WTC11 (cell line): Measurements from ENCODE around the gene VEPH1. TPM values are rescaled to one million over a fixed set of nuclear protein-coding genes. Genes with fewer than 3 reads are reported as not detected.

Source experiments
- ATAC-seq: fragments of 200-7000 bp; cut with Tn5 transposase; 2 replicates; pipeline ENCODE4 v1.10.0; 2021; ENCODE audit warnings: mild to moderate bottlenecking, moderate library complexity
- CTCF ChIA-PET: fragments of 300-600 bp; sonication (Branson Sonifier 250); formaldehyde crosslinking; loops from one replicate; lab custom pipeline; 2021; ENCODE audit warnings: antibody characterized with exemption; lab: Charles Lee
- POLR2A ChIA-PET: fragments of 350-600 bp; sonication (Branson Sonifier 250); formaldehyde crosslinking; loops from one replicate; lab custom pipeline; 2021; ENCODE audit warnings: antibody characterized with exemption; lab: Charles Lee
- DNase-seq: peaks from one replicate; pipeline ENCODE4 v3.0.0; 2021; ENCODE audit warnings: low spot score
- H3K27ac Mint-ChIP-seq: 2 replicates; pipeline ENCODE4 v1.8.0; 2021; ENCODE audit warnings: mixed read lengths
- H3K27me3 Mint-ChIP-seq: 2 replicates; pipeline ENCODE4 v1.8.0; 2021; ENCODE audit warnings: low read depth, mild to moderate bottlenecking, moderate library complexity, mixed read lengths
- H3K36me3 Mint-ChIP-seq: 2 replicates; pipeline ENCODE4 v1.8.0; 2021; ENCODE audit warnings: mixed read lengths
- H3K4me1 Mint-ChIP-seq: 2 replicates; pipeline ENCODE4 v1.8.0; 2022; ENCODE audit warnings: mixed read lengths
- H3K4me3 Mint-ChIP-seq: 2 replicates; pipeline ENCODE4 v1.8.0; 2021; ENCODE audit warnings: mild to moderate bottlenecking, moderate library complexity, mixed read lengths
- H3K9me3 Mint-ChIP-seq: 2 replicates; pipeline ENCODE4 v1.8.0; 2021; ENCODE audit warnings: mixed read lengths
- CBFB ChIP-seq: sonication (generic); formaldehyde crosslinking; IDR thresholded peaks from 2 replicates; pipeline ENCODE4 v1.8.1; 2022; ENCODE audit warnings: mild to moderate bottlenecking, low read depth, missing genetic modification reagents
- CTCF ChIP-seq: fragments of 200-600 bp; IDR thresholded peaks from 2 replicates; pipeline ENCODE4 v1.8.0; 2022; ENCODE audit warnings: antibody characterized with exemption
- FOXP1 ChIP-seq: sonication (generic); formaldehyde crosslinking; IDR thresholded peaks from 2 replicates; pipeline ENCODE4 v1.8.0; 2022; ENCODE audit warnings: missing genetic modification reagents, mild to moderate bottlenecking, moderate library complexity, borderline replicate concordance
- GRHL2 ChIP-seq: fragments of 250-450 bp; sonication (Bioruptor Pico); IDR thresholded peaks from 2 replicates; pipeline ENCODE4 v1.8.0; 2022; ENCODE audit warnings: mild to moderate bottlenecking, moderate library complexity; ENCODE audit not compliant: insufficient replicate concordance, severe bottlenecking
- MYBL2 ChIP-seq: sonication (generic); formaldehyde crosslinking; IDR thresholded peaks from 2 replicates; pipeline ENCODE4 v1.8.1; 2023; ENCODE audit warnings: mild to moderate bottlenecking, moderate library complexity, missing genetic modification reagents
- NFATC4 ChIP-seq: fragments of 250-450 bp; sonication (Bioruptor Pico); IDR thresholded peaks from 2 replicates; pipeline ENCODE4 v1.9.0; 2021; ENCODE audit warnings: mild to moderate bottlenecking
- NFE2L1 ChIP-seq: sonication (generic); formaldehyde crosslinking; IDR thresholded peaks from 2 replicates; pipeline ENCODE4 v1.8.1; 2023; ENCODE audit warnings: missing genetic modification reagents
- NR2C2 ChIP-seq: sonication (generic); formaldehyde crosslinking; IDR thresholded peaks from 2 replicates; pipeline ENCODE4 v1.8.0; 2022; ENCODE audit warnings: mild to moderate bottlenecking, missing genetic modification reagents
- PRRX2 ChIP-seq: fragments of 250-450 bp; sonication (Bioruptor Pico); IDR thresholded peaks from 2 replicates; pipeline ENCODE4 v1.8.0; 2021; ENCODE audit warnings: mild to moderate bottlenecking
- TCF7 ChIP-seq: sonication (generic); formaldehyde crosslinking; IDR thresholded peaks from 2 replicates; pipeline ENCODE4 v1.8.0; 2022; ENCODE audit warnings: mild to moderate bottlenecking, low read depth, missing genetic modification reagents, moderate library complexity
- ZNF121 ChIP-seq: sonication (generic); formaldehyde crosslinking; IDR thresholded peaks from 2 replicates; pipeline ENCODE4 v1.8.0; 2023; ENCODE audit warnings: missing genetic modification reagents
- ZNF416 ChIP-seq: fragments of 250-450 bp; sonication (Bioruptor Pico); IDR thresholded peaks from 2 replicates; pipeline ENCODE4 v1.9.0; 2021; ENCODE audit warnings: mild to moderate bottlenecking, inconsistent platforms
- total RNA-seq: library from RNA; stranded (reverse); gene quantifications from 3 replicates; pipeline ENCODE4 v1.2.3, GENCODE V29; 2021
- TF ChIP-seq, protein P1 (sequence below): sonication (generic); formaldehyde crosslinking; IDR thresholded peaks from 2 replicates; pipeline ENCODE4 v1.8.0; 2022; ENCODE audit warnings: mild to moderate bottlenecking, missing genetic modification reagents
- TF ChIP-seq, protein P2 (sequence below): sonication (generic); formaldehyde crosslinking; conservative IDR thresholded peaks from 2 replicates; pipeline ENCODE4 v1.8.1; 2023; ENCODE audit warnings: mild to moderate bottlenecking, low read depth, missing genetic modification reagents, moderate library complexity

VEPH1 gene
- total RNA-seq, 1 experiment from 2014 or later: 10.8 TPM

DNA sequence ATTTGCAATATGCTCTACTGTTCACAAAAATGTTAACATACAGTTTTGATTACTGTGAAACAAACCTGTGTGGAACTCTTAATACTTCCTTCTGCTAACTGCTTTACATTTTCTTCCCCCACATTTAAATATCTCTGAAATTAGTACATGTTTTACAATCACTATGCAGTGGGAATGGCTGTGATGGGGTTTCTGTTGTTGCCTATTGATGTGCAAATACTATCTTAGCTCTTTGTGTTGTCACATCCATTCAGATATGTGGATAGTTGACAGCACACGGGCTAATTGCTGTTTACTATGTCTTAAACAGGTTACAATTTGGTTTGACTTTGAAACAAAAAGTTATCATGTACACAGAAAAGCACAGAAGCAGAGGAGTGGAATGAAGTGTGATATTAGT is 247.4 kb downstream of the VEPH1 start:
- Mint-ChIP-seq H3K4me3 (no peak overlapping the region), H3K27me3 (no peaks in the 10 kb centered on the region), H3K4me1 (peaks cover 38% of the 10 kb centered on the region), H3K36me3 (no peaks in the 10 kb centered on the region), H3K9me3 (no peaks in the 10 kb centered on the region; the same call in none of the 2 replicates), H3K27ac (no peak overlapping the region)
- no peak for TF ChIP-seq GRHL2
- TF ChIP-seq, protein P1, sequence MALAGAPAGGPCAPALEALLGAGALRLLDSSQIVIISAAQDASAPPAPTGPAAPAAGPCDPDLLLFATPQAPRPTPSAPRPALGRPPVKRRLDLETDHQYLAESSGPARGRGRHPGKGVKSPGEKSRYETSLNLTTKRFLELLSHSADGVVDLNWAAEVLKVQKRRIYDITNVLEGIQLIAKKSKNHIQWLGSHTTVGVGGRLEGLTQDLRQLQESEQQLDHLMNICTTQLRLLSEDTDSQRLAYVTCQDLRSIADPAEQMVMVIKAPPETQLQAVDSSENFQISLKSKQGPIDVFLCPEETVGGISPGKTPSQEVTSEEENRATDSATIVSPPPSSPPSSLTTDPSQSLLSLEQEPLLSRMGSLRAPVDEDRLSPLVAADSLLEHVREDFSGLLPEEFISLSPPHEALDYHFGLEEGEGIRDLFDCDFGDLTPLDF (CRISPR knock-in tag): no peak
- no peak for TF ChIP-seq NR2C2
- TF ChIP-seq TCF7: no peak
- no peak for TF ChIP-seq NFE2L1
- no peak for TF ChIP-seq ZNF121 (CRISPR knock-in tag)
- no peak for TF ChIP-seq NFATC4
- no peak for TF ChIP-seq FOXP1 (CRISPR knock-in tag)
- CTCF ChIA-PET: no interaction called here
- POLR2A ChIA-PET: no interaction called here
- ATAC-seq (peak; percentile 51), DNase-seq (no peak)

GRCh38 chr3:157251685-157252084 is 251.5 kb downstream of the VEPH1 start:
- TF ChIP-seq CTCF (no peak), ZNF416 (no peak), PRRX2 (CRISPR knock-in tag) (no peak), MYBL2 (no peak)
- TF ChIP-seq, protein P2, sequence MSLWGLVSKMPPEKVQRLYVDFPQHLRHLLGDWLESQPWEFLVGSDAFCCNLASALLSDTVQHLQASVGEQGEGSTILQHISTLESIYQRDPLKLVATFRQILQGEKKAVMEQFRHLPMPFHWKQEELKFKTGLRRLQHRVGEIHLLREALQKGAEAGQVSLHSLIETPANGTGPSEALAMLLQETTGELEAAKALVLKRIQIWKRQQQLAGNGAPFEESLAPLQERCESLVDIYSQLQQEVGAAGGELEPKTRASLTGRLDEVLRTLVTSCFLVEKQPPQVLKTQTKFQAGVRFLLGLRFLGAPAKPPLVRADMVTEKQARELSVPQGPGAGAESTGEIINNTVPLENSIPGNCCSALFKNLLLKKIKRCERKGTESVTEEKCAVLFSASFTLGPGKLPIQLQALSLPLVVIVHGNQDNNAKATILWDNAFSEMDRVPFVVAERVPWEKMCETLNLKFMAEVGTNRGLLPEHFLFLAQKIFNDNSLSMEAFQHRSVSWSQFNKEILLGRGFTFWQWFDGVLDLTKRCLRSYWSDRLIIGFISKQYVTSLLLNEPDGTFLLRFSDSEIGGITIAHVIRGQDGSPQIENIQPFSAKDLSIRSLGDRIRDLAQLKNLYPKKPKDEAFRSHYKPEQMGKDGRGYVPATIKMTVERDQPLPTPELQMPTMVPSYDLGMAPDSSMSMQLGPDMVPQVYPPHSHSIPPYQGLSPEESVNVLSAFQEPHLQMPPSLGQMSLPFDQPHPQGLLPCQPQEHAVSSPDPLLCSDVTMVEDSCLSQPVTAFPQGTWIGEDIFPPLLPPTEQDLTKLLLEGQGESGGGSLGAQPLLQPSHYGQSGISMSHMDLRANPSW (CRISPR knock-in tag): no peak
- Mint-ChIP-seq H3K27me3 (no peaks in the 10 kb centered on the region), H3K4me3 (no peak overlapping the region), H3K36me3 (no peaks in the 10 kb centered on the region), H3K27ac (no peak overlapping the region), H3K4me1 (peaks cover 35% of the 10 kb centered on the region), H3K9me3 (no peaks in the 10 kb centered on the region; the same call in none of the 2 replicates)
- ChIA-PET POLR2A (no interaction called here), CTCF (no interaction called here)
- DNase-seq (no peak), ATAC-seq (no peak)

DNA sequence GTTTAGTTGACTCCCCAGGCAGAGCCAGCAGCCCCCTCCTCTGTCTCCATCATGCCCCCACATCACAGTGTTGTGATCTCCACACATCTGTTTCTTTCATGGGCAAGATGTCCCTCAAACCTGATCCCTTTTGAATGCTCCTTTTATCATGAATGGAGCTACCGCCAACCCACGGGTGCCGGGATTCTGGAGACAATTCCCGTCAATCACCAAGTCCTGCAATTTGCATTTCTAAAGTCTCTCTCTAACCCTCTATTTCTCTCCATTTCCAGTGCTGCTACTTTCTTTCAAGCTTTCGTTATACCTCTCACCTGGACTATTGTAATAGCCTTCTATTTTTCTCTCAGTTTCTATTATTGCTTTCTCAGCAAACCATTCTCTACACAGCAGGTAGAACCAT is 253.6 kb downstream of the VEPH1 start:
- DNase-seq: no peak
- Mint-ChIP-seq H3K4me1 (peaks cover 17% of the 10 kb centered on the region), H3K27me3 (no peaks in the 10 kb centered on the region), H3K4me3 (no peak overlapping the region), H3K27ac (peak overlapping the region; percentile 7; the same call in 1 of the 2 replicates), H3K36me3 (no peaks in the 10 kb centered on the region), H3K9me3 (no peaks in the 10 kb centered on the region; the same call in 1 of the 2 replicates)
- peak; percentile 41; the same call in 1 of the 2 replicates for ATAC-seq
- no peak for TF ChIP-seq MYBL2
- no peak for TF ChIP-seq CBFB (CRISPR knock-in tag)
- CTCF ChIA-PET: interaction anchor here (2.2 kb wide), 1 partner anchor 98 kb away, joined by 6 read pairs; no protein-coding TSS in a partner anchor
- POLR2A ChIA-PET: interaction anchor here (0.6 kb wide), 1 partner anchor 187 kb away, joined by 4 read pairs; the partner anchor contains the start of gene PTX3
